Stimulated activated CD8-positive, alpha-beta memory T cell treated with anti-CD3 and anti-CD28 coated beads, Interleukin-4, amount 100 ng/mL, for 1 hour (primary cell): ENCODE measurements around the gene NGFR.

Experiments used
- DNase-seq, 2 donors: peaks; one replicate each; pipeline ENCODE4 v3.0.0-alpha.2; 2020; ENCODE audit warnings: low read depth in 2 of 2, low spot score in 1 of 2

NGFR gene, protein sequence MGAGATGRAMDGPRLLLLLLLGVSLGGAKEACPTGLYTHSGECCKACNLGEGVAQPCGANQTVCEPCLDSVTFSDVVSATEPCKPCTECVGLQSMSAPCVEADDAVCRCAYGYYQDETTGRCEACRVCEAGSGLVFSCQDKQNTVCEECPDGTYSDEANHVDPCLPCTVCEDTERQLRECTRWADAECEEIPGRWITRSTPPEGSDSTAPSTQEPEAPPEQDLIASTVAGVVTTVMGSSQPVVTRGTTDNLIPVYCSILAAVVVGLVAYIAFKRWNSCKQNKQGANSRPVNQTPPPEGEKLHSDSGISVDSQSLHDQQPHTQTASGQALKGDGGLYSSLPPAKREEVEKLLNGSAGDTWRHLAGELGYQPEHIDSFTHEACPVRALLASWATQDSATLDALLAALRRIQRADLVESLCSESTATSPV

DNA sequence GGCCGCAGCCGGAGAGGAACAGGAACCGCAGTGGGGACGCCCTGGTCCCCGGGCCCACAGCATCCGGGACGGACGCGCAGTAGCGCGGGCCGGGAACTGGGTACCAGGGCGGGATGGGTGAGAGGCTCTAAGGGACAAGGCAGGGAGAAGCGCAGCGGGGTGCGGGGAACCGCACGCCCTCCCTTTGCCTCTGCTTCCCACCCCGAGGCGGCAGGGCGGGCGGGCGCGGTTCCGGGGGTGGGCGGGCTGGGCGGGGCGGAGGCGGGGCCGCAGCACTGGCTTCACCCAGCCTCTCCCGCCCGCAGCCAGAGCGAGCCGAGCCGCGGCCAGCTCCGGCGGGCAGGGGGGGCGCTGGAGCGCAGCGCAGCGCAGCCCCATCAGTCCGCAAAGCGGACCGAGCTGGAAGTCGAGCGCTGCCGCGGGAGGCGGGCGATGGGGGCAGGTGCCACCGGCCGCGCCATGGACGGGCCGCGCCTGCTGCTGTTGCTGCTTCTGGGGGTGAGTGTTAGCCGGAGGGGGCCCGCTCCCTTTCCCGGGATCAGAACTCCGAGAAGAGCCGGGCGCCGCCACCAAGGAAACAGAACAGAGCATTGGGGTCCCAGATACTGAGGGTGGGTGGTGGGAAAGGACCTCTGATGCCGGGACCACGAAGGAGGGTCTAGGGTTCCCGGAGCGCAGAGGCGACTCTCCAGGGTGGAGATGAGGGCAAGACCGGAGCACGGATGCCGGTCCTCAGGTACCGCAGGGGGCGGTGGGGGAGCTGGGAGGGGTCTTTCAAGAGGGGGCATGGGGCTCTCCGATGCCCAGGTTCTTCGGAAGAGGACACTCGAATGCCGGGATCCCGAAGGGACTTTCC, at the start of gene NGFR:
Gene NGFR, plus strand, starts transcription at position 308 of the 856 bp plus-strand sequence. Its CDS starts 125 bp downstream, at position 433.
- peak in 1 of 2 donors; percentile 12 for DNase-seq

DNA sequence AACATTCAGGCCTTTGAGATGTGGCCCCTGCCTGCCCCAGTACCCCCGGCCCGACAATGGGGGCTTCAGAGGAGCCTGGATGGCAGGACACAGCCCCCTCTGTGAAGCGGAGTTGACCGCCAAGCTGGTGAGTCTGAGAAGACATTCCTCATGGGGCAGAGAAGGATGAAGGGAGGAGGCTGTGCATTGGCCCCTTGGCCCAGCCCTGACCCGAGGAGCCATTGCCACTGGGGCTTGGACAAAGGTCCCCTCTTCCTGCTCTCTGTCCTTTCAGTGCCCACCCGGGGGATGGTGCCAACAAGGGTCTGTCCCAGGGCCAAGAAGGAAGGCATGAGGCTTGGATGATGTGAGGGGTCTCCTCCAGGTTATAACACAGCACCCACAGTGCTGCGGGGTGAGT, 49.5 kb upstream of the NGFR start:
- DNase-seq, result no peak

GRCh38 chr17:49447628-49448302, 47.3 kb upstream of the NGFR start:
- DNase-seq, result no peak

DNA sequence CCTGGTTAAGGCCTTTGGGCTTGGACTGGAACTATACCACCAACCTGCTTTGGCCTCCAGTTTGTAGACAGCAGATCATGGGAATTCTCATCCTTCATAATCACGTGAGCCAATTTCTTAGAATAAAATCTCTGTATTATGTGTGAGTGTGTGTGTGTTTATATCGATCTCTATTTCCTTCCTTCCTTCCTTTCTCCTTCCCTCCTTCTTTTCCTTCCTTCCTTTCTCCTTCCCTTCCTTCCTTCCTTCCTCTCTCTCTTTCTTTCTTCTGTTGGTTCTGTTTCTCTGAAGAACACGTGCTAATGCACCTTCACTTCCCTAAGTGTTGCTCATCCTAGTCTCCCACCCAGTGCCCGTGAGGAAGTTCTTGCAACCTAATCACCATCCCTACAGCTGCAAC, 44.9 kb upstream of the NGFR start:
- no peak for DNase-seq

GRCh38 chr17:49450735-49451134, 44.4 kb upstream of the NGFR start:
- no peak for DNase-seq

- no peak for DNase-seq
These were observed 42.9 kb upstream of the NGFR start for GRCh38 chr17:49452201-49452600.

GRCh38 chr17:49452661-49453060, 42.4 kb upstream of the NGFR start:
- DNase-seq, result no peak

DNA sequence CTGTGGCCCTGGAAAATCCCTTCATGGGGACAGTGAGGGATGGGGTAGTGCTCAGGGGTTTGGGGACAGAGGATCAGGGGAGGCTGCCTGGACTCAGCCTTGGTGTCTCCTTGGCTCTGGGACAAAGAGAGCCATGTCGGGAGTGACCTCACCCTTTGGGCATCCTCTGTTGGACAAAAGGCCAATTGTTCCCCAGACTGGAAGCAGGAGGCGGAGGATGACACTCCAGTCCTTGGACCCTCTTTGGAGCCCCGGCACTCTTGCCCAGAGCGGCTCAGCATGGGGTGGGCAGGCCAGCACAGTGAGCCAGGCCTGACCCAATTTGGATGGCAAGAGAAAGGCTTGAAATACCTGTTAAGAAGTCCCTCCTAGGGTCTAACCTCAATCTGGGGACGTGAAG, 41.0 kb upstream of the NGFR start:
- no peak for DNase-seq

GRCh38 chr17:49455272-49455861, 39.7 kb upstream of the NGFR start:
- DNase-seq, result no peak

GRCh38 chr17:49456183-49456965, 38.7 kb upstream of the NGFR start:
- DNase-seq, result no peak

- no peak for DNase-seq
These were observed 37.2 kb upstream of the NGFR start for GRCh38 chr17:49457564-49458535.

- no peak for DNase-seq
These were observed 35.6 kb upstream of the NGFR start for GRCh38 chr17:49459401-49459984.

DNA sequence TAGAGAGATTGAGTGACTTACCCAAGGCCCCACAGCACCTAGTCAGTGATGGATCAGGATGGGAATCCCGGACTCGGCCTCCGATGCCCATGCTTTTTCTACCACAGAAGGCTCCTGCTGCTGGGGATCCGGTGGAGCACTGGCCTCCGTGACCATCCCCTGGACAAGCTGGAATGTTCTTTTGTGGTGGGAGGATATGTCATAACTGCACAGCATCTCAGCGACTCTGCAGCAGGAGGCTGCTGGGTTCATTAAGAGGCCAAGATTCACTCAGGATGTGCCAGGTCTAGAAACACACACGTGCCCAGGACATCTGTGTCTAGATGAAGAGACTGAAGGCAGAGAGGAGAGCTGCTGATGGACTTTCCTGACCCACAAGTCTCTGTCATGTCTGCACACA, 34.7 kb upstream of the NGFR start:
- DNase-seq, result no peak

DNA sequence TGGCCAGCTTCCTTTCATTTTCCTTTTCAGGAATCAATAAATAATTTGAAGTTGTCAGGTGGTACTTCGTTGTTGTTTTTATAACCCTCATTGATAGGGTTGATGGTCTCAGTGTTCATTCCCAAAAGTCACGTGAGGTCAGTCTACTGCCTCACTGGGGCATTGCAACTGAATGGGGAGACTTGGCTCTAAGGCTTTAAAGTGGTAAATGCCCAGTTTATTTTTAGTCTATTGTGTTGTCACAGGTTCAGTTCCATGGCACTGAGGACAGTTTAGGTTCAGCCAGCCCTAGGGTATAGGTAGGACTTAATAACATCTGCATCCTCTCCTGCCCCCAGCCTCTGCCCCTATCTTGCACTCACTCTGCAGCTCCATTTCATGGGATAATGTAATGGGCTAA, 33.5 kb upstream of the NGFR start:
- no peak for DNase-seq

DNA sequence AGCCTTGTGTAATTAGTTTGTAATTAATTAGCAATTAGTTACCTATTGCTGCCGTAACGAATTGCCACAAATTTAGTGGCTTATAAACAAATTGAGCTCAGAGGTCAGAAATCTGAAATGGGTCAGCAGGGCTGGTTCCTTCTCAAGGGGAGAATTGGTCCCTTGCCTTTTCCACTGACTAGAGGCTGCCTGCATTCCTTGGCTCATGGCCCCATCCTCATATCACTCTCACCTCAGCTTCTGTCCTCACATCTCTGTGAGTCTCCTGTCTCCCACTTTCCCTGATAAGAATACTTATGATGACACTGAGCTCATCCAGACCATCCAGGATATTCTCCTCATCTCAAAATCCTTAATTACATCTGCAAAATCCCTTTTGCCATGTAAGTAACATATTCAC, 31.0 kb upstream of the NGFR start:
- no peak for DNase-seq

DNA sequence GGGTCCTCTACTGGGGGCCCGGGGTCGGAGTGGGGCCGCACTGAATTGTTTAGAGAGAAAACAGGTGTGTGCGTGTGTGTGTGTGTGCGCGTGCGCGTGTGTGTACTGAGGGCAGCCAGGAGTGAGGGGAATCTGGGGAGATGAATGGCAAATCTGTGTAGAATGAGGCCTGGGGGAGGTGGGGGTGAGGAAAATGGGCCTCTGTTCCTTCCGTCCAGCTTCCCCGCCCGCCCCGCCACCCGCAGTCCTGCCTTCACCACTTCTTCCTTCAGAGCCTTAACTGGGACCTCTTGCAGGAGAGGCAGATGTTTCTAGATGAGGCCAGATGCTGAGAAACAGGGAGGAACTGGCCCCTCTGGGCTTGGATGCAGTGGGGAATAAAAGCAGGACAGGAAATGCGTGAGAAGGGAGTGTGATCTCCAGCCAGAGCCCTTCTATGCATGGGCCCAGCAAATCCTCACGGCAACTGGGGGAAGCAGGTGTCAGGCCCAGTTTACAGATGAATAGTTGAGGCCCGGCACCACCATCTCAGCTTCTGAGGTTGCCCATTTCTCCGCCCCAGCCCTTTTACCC, 29.7 kb upstream of the NGFR start:
- DNase-seq, result no peak

GRCh38 chr17:49466436-49466835, 28.7 kb upstream of the NGFR start:
- DNase-seq, result no peak

- DNase-seq, result no peak
These were observed 27.9 kb upstream of the NGFR start for GRCh38 chr17:49467175-49467574.
